Glutamatergic neuron (in vitro differentiated cells): ENCODE data around the gene HOXD3. TPM values are rescaled to one million over a fixed set of nuclear protein-coding genes. Genes with fewer than 3 reads are reported as not detected.

Experiments used
- DNase-seq: peaks from one replicate; pipeline ENCODE4 v3.0.0; 2022
- H3K27ac Mint-ChIP-seq: one replicate; pipeline ENCODE4 v1.8.0; 2020; ENCODE audit warnings: mild to moderate bottlenecking, mixed read lengths, inconsistent platforms; ENCODE audit not compliant: unreplicated experiment
- H3K27me3 Mint-ChIP-seq: one replicate; pipeline ENCODE4 v1.8.0; 2020; ENCODE audit warnings: mild to moderate bottlenecking, moderate library complexity, mixed read lengths, inconsistent platforms; ENCODE audit not compliant: unreplicated experiment
- H3K36me3 Mint-ChIP-seq: one replicate; pipeline ENCODE4 v1.8.0; 2020; ENCODE audit warnings: mild to moderate bottlenecking, mixed read lengths, inconsistent platforms; ENCODE audit not compliant: unreplicated experiment
- H3K4me1 Mint-ChIP-seq: one replicate; pipeline ENCODE4 v1.8.0; 2020; ENCODE audit warnings: mild to moderate bottlenecking, low read depth, mixed read lengths, inconsistent platforms; ENCODE audit not compliant: unreplicated experiment
- H3K4me3 Mint-ChIP-seq: one replicate; pipeline ENCODE4 v1.8.0; 2020; ENCODE audit warnings: mild to moderate bottlenecking, mixed read lengths, inconsistent platforms; ENCODE audit not compliant: unreplicated experiment
- H3K9me3 Mint-ChIP-seq: one replicate; pipeline ENCODE4 v1.8.0; 2020; ENCODE audit warnings: mild to moderate bottlenecking, moderate library complexity, mixed read lengths, inconsistent platforms; ENCODE audit not compliant: unreplicated experiment
- CTCF ChIP-seq: fragments of 200-600 bp; sonication (generic); IDR thresholded peaks from one replicate; pipeline ENCODE4 v1.5.0; 2021; ENCODE audit not compliant: partially characterized antibody, unreplicated experiment
- total RNA-seq: library from RNA; stranded (reverse); fragmentation: NEBNext Ultra II Directional; extraction: Animal tissue kit (Norgen Biotek cat#: 25700); gene quantifications from one replicate; pipeline ENCODE4 v1.2.1, GENCODE V29; 2021; ENCODE audit not compliant: unreplicated experiment

The HOXD3 gene
- total RNA-seq, 1 donor from 2014 or later = not detected

GRCh38 chr2:176142281-176142680, 14.8 kb upstream of the HOXD3 start:
- Mint-ChIP-seq H3K4me1 (no peaks in the 10 kb centered on the region), H3K4me3 (no peak overlapping the region), H3K27ac (no peak overlapping the region), H3K9me3 (peaks cover 19% of the 10 kb centered on the region), H3K27me3 (peaks cover 37% of the 10 kb centered on the region), H3K36me3 (peaks cover 5% of the 10 kb centered on the region)
- no peak for DNase-seq
- TF ChIP-seq CTCF = no peak

- Mint-ChIP-seq H3K27me3 (peaks cover 38% of the 10 kb centered on the region), H3K9me3 (peaks cover 5% of the 10 kb centered on the region), H3K4me3 (no peak overlapping the region), H3K4me1 (no peaks in the 10 kb centered on the region), H3K27ac (no peak overlapping the region), H3K36me3 (no peaks in the 10 kb centered on the region)
- no peak for DNase-seq
- no peak for TF ChIP-seq CTCF
Observed at GRCh38 chr2:176145085-176145969, 11.8 kb upstream of the HOXD3 start.

- Mint-ChIP-seq H3K27me3 (peaks cover 42% of the 10 kb centered on the region), H3K4me3 (no peak overlapping the region), H3K27ac (no peak overlapping the region), H3K4me1 (no peaks in the 10 kb centered on the region), H3K9me3 (peaks cover 4% of the 10 kb centered on the region), H3K36me3 (no peaks in the 10 kb centered on the region)
- no peak for DNase-seq
- TF ChIP-seq CTCF = no peak
Observed at GRCh38 chr2:176146101-176146500, 11.0 kb upstream of the HOXD3 start.

GRCh38 chr2:176146645-176147044, 10.5 kb upstream of the HOXD3 start:
- no peaks in the 10 kb centered on the region for H3K36me3 Mint-ChIP-seq
- peaks cover 3% of the 10 kb centered on the region for H3K9me3 Mint-ChIP-seq
- H3K4me1 Mint-ChIP-seq = no peaks in the 10 kb centered on the region
- no peak overlapping the region for H3K4me3 Mint-ChIP-seq
- peaks cover 43% of the 10 kb centered on the region for H3K27me3 Mint-ChIP-seq
- no peak for DNase-seq
- TF ChIP-seq CTCF = no peak
- no peak overlapping the region for H3K27ac Mint-ChIP-seq

GRCh38 chr2:176147210-176147799, 9.8 kb upstream of the HOXD3 start:
- Mint-ChIP-seq H3K4me1 (no peaks in the 10 kb centered on the region), H3K4me3 (no peak overlapping the region), H3K36me3 (no peaks in the 10 kb centered on the region), H3K27ac (no peak overlapping the region), H3K27me3 (peaks cover 43% of the 10 kb centered on the region), H3K9me3 (peaks cover 3% of the 10 kb centered on the region)
- no peak for TF ChIP-seq CTCF
- no peak for DNase-seq
